H4 (cell line): Measurements from ENCODE around the gene ADAM11. TPM values are rescaled to one million over a fixed set of nuclear protein-coding genes. Genes with fewer than 3 reads are reported as not detected.
"Not testable (repeated sequence)": the region's sequence is repeated elsewhere in the genome, so short reads cannot be mapped to it uniquely, and the experiment has no call there.

ENCODE experiments used
- DNase-seq: peaks from one replicate; pipeline ENCODE4 v3.0.0-alpha.2; 2015; ENCODE audit warnings: low spot score
- total RNA-seq: library from RNA; depleted of rRNA; stranded (reverse); fragments of >200 nt; shearing (Covaris generic); gene quantifications from 2 replicates; pipeline ENCODE4 v1.2.3, GENCODE V29; 2014; rRNA removed

ADAM11 gene, protein sequence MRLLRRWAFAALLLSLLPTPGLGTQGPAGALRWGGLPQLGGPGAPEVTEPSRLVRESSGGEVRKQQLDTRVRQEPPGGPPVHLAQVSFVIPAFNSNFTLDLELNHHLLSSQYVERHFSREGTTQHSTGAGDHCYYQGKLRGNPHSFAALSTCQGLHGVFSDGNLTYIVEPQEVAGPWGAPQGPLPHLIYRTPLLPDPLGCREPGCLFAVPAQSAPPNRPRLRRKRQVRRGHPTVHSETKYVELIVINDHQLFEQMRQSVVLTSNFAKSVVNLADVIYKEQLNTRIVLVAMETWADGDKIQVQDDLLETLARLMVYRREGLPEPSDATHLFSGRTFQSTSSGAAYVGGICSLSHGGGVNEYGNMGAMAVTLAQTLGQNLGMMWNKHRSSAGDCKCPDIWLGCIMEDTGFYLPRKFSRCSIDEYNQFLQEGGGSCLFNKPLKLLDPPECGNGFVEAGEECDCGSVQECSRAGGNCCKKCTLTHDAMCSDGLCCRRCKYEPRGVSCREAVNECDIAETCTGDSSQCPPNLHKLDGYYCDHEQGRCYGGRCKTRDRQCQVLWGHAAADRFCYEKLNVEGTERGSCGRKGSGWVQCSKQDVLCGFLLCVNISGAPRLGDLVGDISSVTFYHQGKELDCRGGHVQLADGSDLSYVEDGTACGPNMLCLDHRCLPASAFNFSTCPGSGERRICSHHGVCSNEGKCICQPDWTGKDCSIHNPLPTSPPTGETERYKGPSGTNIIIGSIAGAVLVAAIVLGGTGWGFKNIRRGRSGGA
- total RNA-seq, result 1.4 and 2.3 TPM in 2 replicates

DNA sequence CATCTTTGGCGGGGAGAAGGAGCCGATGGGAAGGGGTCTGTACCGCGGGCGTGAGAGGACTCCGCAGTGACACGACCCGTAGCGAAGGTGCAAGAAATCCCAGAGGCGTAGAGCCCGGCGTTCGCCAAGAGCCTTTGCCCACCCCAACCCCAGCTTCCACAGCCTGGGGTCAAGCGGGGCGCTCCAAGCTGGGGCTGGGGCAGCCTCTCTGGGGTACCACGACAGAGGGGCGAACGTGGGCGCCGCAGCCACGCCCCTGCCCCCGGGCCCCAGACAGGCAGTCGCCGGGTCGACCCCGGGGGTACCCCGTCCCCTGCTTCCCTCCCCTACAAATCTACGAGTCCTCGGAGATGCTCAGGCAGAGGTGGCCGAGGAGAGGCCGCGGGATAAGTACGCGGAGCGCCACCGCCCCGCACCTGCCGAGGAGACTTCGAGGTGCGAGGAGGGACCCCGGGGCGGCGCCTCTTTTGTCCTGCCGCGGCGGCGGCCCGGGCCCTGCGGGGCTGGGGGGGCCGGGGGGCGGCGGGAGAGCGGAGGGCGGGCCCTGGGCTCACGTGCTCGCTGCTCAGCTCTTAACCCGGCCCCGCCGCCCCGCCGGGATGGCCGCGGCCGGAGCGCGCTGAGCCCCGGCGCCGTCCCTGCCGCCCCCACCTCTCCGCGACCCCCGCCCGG lies at the start of gene ADAM11:
Gene ADAM11 (plus strand): TSS at position 575 of the 672 bp plus-strand sequence. CDS start 212 bp downstream, outside the sequence.
- DNase-seq, result no peak

DNA sequence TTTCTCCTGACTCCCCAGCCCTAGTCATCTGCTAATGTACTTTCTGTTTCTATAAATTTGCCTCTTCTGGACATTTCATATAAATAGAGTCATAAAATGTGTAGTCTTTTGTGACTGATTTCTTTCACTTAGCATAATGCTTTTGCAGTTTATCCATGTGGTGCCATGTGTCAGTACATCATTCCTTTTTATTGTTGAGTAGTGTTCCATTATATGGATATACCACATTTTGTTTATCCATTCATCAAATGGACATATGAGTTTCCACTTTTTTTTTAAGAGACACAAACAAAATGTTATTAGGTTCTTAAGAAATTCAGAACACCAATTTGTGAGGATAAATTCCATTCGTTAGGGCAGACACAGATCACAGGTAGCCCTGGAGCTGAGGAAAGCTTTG lies 39.3 kb upstream of the ADAM11 start:
- no peak for DNase-seq

DNA sequence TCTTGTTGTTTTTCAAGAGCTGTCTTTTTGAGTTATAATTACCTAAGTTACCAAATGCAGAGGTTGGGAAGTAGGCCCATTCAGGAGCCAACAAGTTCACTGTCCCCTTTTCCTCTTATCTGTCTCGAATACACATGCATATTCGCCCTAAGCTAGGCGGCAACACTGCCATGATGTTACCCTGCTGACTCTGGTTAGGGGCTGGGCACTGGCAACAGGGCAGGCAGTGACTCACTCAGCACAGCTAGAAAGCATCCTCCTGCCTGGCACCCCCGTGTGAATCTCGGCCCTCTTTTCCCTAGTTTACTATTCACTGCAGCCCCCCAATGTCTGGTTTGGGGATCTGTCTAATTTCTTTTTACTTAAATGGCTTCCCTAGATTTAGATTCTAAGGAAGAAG lies 36.5 kb upstream of the ADAM11 start:
- DNase-seq, result no peak

DNA sequence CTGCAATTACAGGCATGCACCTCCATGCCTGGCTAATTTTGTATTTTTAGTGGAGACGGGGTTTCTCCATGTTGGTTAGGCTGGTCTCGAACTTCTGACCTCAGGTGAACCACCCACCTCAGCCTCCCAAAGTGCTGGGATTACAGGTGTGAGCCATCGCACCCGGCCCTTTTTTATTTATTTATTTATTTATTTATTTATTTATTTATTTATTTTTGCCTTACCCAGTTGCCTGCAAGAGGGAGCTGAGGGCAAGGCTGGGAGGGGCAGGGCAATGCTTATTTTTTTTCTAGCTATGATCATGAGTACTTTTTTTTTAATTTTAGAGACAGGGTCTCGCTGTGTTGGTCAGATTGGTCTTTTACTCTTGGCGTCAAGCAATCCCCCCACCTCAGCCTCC lies 32.7 kb upstream of the ADAM11 start:
- not testable (repeated sequence) for DNase-seq

DNA sequence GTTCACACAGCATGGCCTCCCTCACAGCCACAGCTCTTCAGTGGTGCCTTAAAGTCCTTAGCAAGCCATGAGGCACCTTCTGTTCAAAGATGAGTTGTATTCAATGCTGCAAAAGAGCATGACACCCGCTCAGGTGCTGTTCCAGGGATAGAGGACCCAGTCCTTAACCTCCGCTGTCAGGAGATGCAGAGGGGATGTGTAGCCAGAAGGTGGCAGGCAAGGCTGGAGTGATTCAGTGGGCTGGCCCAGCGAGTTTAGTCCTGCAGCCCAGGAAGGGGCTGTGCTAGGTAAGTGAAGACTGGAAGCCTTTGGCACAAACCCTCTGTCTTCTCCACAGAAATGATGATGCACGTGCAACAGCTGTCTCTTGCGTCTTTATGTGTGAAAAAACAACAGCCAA lies 25.0 kb upstream of the ADAM11 start:
- DNase-seq, result no peak

DNA sequence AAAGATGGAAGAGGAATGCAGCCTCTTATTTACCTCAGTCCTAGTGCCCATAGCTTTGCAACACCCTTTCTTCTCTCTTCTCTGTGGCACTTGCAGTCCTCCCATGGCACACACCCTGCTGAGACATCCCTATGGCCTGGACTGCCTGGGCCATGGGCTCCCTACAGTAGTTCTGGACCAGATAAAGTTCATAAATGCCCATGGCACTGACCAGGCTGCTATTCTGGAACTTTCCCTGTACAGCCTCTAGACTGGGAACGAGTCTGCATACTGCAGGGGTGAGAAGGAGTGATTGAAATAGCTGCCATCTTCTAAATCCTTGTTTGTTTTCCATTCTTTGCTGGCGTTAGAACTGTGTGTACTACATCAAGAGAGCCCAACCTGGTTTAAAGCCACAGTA lies 24.5 kb upstream of the ADAM11 start:
- DNase-seq, result no peak

DNA sequence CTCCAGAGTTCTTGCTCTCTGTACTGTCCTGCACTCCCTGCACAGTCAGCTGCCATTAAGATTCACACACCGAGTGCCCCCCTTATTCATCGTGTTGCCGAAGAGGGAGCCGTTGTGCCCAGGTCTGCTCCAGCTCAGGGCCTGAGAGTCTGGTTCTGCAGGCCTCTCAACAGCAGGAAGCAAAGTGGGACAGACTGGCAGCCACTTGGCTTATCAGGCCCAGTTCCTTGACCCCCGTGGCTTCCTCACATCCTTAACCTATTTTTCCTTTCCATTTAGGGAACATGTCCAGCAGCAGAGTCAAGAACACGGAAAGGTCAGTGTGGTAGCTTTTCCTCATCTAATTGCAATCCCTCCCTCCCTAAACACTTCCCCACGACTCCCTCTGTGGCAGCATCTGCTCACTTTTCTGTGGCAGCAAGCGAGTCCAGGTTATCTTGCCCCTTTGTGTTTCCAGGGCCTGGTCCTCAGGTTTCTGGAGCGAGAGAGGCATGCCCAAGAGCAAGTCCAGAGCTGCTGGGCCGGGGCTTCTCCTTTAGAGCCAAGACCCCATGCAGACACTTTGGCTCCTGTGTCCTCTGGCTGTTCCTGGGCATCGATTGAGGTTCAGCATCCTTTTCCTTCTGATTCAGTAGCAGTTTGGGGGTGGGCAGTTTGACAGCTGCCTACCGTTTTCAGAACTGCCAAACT lies 22.1 kb upstream of the ADAM11 start:
- DNase-seq, result no peak

DNA sequence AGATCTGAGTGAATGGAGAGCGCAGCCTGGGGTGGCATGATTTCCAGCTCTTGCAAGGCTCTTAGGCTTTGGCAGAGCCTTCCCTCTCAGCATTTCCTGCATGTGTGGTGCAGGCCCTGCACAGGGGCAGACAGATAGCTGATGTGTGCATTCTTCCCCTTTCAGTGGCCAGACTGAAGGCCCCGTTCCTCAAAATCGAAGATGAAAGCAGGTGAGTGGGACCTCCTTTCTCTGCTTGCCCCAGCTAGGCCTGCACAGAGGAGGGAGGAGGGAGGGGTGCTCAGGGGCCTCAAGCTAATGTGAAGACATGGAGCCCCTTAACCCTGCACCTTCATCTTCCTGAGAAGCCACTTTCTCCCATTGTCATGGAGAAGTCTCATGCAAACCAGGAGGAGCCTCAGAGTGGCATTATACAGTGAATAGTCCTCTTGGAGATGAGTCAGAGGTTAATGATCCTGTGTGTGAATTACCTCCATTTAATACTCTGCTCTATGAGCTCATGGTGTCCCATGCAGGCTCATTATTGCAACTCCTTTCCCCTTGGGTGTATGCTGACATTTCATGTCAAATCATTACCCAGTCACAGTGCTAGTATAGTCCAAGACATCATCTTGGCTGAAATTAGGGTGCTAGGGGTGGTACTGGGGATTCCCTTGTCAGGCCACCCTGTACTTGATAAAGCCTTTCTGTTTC lies 20.4 kb upstream of the ADAM11 start:
- no peak for DNase-seq

DNA sequence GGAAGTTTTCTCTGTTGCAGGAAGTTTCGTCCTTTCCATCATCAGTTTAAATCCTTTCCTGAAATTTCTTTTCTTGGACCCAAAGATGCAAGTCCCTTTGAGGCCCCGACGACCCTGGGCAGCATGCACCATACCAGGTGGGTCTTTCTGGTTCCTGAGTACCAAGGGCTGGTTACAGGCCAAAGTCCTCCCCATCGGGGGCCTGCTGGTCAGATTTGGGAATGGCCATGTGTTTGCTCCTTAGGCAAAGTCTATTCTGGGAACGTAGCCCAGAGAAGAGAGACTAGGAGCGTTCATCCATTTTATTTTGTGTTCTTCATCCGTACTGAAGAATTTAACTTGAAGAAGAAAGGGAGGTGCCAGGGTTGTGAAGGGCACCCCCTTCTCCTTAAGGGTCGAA lies 17.5 kb upstream of the ADAM11 start:
- DNase-seq, result no peak

DNA sequence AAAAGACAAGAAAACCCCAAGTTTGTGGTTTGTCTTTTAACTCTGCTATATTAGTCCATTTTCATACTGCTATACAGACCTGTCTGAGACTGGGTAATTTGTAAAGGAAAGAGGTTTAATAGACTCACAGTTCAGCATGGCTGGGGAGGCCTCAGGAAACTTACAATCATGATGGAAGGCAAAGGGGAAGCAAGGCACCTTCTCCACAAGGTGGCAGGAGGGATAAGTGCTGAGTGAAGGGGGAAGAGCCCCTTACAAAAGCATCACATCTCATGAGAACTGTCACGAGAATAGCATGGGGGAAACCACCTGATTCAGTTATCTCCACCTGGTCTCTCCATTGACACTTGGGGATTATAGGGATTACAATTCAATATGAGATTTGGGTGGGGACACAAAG lies 13.5 kb upstream of the ADAM11 start:
- no peak for DNase-seq

DNA sequence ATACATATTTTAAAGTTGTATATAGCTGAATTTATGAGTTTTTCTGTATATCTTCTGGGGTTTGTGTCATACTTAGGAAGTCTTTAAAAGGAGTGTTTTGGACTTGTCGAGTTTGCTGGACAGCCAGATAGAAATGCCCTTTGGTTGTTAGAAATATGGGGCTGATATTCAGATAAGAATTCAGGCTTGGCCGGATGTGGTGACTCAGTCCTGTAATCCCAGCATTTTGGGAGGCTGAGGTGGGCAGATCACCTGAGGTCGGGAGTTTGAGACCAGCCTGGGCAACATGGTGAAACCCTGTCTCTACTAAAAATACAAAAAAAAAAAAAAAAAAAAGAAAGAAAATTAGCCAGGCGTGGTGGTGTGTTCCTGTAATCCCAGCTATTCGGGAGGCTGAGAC lies 13.1 kb upstream of the ADAM11 start:
- DNase-seq, result not testable (repeated sequence)

DNA sequence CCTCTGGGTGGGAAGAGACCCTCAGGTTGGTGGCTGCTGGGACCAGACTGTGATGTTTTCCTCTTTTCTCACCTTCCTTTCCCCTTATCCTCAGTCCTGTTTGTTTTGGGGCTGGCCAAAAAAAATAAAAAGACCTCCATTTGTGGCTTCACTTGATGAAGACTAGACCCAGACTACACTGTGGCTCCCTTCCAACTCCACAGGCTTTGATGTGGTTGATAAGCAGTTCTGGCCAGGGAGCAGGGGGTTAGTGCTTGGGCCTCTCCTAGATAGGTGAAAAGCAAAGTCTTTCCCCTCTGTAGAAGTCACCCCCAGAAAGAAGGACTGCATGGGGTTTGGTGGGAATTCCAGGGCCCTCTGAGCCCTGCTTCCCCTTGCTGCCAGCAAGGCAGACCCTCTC lies 11.2 kb upstream of the ADAM11 start:
- no peak for DNase-seq

DNA sequence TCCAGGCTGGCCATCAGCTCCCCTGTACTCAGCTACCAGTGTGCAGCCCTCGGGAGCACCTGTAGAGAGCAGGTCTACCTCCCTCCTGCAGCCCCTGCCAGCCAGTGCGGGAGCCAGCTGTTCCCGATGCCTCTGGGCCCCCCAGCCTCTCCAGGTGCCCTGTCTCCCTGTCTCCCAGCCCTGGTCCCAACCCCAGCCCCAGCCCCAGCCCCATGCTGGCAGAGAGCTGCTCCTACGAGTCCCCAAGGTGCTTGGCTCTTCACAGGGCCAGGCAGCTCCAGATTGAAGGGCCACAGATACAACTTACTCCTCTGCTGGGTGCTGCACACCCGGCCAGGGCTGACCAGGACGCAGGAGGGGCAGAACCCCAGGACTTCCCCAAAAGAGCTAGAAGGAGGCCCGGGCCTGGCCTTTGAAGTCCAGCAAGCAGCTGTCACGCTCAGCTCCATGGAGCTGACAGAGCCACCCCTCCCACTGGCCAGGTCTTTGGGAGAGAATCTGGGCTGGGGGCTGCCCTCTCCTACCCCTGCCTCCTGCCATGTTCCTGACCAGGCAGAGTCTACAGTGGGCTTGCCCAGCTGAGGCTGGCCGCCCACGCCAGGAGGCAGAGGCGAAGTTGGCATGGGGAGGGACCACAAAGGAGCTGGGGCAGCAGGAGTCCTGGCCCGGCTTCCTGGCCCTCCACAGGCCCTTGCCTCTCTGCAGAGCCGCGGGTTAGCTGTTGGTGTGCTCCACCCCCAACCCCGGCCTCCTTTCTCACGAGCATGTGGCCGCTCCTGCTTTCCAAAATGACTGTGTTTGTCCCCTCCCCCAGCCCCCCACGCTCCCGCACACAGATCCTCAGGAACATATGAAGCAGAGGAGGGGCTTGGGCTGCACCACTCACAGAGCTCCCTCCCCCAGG lies 9.5 kb upstream of the ADAM11 start:
- DNase-seq, result no peak

DNA sequence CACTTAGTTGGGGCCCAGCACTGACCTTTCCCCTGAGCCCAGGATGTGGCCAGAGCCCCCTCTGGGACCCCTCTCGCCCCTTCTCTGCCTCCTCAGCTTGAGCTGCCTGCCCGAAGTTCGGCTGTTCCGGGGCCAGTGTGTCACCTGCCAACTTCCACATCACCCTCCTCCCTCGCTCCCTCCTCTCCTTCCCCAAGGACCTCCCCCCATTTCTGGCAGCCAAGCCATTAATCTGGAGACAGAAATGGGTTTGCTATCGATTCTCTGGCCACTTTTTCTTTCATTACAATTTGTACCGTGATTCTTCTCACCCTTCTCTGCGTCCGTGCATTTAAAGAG lies 8.8 kb upstream of the ADAM11 start:
- no peak for DNase-seq

DNA sequence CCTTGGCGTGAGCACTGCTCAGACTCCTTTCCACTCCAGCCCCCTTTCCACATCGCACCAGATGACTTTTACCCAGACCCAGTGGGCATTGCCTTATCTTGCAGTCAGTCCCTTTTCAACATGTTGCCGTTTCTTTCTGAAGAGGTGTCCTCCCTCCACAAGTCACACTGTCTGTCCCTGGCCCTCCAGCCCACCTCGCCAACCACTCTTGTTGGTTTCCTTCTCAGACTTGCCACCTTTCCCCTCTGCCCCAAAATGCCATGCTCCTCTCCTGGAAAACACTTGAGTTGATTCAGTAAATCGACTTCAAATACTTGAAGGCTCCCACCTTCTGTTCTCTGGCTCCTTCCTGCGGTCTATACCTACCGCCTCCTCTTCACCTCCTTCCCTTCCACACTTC lies 7.5 kb upstream of the ADAM11 start:
- DNase-seq, result no peak

DNA sequence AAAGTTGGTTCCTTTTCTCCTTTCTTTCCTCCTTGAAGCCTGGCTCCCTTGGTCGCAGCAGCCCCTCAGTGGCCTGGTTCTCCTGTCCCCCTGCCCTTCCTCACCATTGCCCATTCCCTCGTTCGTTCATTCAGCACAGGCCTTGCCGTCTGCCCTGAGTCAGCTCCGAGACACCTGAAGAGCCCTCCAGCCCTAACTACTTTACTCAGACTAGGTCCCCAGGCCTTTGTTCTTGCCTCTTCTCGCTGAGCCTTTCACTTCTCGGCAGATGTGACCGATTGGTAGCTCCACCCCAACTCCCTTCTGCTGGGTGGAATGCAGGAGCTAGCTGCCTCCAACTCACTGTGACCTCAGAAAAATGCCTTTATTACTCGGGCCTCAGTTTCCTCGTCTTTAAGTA lies 7.0 kb upstream of the ADAM11 start:
- DNase-seq, result no peak

DNA sequence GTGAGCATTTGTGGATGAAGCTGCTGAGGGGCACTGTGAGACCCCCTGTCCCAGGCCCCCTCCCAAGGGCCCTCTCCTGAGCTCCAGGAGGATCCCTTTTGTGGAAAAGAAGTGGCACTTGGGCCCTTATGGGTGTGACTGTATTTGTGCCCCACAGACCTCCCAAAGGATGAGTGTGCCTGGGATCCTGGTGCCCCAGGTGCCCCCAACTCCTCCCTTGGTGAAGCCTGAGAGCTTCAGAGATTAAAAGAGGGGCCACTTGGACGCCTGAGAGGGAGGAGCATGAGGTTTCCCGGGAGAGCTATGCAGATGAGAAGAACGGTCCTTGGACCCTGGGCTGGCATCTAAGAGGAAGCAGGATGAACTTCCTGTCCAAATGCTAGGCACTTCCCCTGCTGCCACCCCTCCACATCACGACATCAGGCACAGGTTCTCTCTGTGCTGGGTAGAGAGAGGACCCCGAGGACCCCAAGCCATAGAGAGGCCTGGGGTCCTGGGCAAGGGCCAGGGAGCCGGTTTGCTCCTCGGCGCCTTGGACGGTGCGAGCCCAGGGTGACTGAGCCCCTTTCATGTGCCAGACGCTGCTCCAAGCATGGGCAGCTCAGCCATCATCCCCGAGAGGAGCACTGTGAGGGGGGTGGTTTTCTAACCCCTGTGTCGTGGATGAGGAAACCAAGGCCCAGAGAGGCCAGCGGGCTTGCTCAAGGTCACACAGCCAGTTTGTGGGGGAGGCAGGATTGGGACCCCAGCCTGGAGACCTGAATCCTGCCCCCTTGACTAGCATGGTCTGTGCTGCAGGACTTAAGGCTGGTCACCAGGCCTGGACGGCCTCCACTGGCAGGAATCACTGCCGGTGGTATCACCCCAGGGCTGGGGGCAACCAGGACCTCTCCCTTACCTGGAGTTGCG lies 5.6 kb upstream of the ADAM11 start:
- DNase-seq, result no peak

DNA sequence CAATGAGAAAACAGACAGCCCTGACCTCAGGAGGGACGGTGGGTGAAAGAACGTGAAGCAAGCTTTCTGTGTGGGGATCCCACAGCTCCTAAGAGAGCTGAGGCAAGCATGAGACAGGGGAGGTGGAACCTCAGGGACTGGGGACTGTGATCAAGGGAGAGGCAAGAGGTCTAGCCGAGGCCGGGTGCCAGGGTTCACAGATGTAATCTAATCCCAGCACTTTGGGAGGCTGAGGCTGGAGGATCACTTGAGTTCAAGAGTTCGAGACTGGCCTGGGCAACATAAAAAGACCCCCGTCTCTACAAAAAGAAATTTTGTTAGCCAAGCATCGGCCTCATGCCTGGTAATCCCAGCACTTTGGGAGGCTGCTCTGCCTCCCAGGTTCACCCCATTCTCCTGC lies 4.5 kb upstream of the ADAM11 start:
- no peak for DNase-seq

DNA sequence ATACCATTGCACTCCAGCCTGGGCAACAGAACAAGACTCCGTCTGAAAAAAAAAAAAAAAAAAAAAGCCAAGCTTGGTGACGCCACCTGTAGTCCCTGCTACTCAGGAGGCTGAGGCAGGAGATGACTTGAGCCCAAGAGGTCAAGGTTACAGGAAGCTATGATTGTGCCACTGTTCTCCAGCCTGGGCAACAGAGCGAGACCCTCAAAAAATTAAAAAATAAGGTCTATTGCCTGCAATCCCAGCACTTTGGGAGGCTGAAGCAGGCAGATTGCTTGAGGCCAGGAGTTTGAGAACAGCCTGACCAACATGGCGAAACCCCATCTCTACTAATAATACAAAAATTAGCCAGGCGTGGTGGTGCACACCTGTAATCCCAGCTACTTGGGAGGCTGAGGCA lies 3.6 kb upstream of the ADAM11 start:
- not testable (repeated sequence) for DNase-seq
